Mesodermal cell (in vitro differentiated cells): Measurements from ENCODE around the gene CSAD.

ENCODE experiments used
- H3K27ac ChIP-seq: 2 replicates; pipeline ENCODE4 v1.7.0; 2013; ENCODE audit warnings: mild to moderate bottlenecking, low read depth, low read length, moderate library complexity; ENCODE audit not compliant: severe bottlenecking
- H3K36me3 ChIP-seq: 2 replicates; pipeline ENCODE4 v1.7.1; 2013; ENCODE audit warnings: mild to moderate bottlenecking, low read length, moderate library complexity; ENCODE audit not compliant: control insufficient read depth, insufficient read depth
- H3K4me1 ChIP-seq: one replicate; pipeline ENCODE4 v1.7.1; 2013; ENCODE audit warnings: mild to moderate bottlenecking, low read length; ENCODE audit not compliant: insufficient read depth, control insufficient read depth, poor library complexity, severe bottlenecking
- H3K4me3 ChIP-seq: 2 replicates; pipeline ENCODE4 v1.7.0; 2013; ENCODE audit warnings: low read length, control low read depth, mild to moderate bottlenecking; ENCODE audit not compliant: insufficient read depth, poor library complexity, severe bottlenecking; ENCODE audit errors: extremely low read depth
- H3K9me3 ChIP-seq: 2 replicates; pipeline ENCODE4 v1.7.1; 2013; ENCODE audit warnings: mild to moderate bottlenecking, low read length, moderate library complexity; ENCODE audit not compliant: control insufficient read depth
- WGBS, 2 experiments: methylation state at CpG; one replicate each; pipeline ENCODE4 v1.1.5; 2013; ENCODE audit warnings: missing lambda C conversion rate in 2 of 2; ENCODE audit not compliant: insufficient coverage in 2 of 2; 5-methylcytosine and 5-hydroxymethylcytosine counted together

CSAD gene

DNA sequence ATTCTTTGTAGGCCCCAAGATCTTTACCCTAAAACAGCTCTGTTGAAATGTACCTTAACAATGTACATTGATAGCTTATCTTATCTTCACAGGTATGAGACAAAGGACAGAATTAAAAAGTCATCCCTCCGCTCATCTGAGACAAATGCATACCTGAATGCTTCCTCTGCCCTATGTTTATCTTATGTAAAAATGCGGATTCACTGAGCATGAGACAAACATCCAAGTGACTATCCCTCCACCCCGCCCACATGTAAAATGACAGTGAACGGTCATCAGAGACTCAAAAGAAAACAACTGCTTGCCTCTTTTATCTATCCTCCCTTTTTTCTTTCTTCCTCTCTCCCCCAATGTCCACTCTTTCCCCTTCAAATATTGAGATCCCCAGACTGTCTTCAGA, 37.4 kb downstream of the CSAD start:
- no peaks in the 10 kb centered on the region for H3K4me1 ChIP-seq
- no peak overlapping the region for H3K27ac ChIP-seq
- H3K36me3 ChIP-seq: no peaks in the 10 kb centered on the region
- H3K4me3 ChIP-seq: no peak overlapping the region
- WGBS, 2 experiments: 79 to 90% methylated on average over 2 to 4 of the region's 4 CpGs
- H3K9me3 ChIP-seq: peaks cover 17% of the 10 kb centered on the region

DNA sequence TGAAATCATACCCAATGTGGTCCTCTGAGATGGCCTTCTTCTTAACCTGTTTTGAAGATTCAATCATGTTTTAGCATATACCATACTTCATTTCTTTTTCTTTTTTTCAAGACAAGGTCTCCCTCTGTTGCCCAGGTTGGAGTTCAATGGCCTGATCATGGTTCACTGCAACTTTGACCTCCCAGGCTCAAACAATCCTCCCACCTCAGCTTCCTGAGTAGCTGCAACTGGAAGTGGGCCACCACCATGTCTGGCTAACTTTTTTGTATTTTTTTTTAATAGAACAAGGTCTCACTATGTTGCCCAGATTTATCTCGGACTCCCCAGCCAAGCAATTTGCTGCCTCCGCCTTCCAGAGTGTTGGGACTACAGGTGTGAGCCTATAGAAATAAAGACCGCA, 47.0 kb downstream of the CSAD start:
- no peak overlapping the region for H3K27ac ChIP-seq
- peaks cover under 1% of the 10 kb centered on the region for H3K9me3 ChIP-seq
- H3K36me3 ChIP-seq: no peaks in the 10 kb centered on the region
- WGBS, 2 experiments: 85 to 90% methylated on average over 2 of the region's 3 CpGs
- no peak overlapping the region for H3K4me3 ChIP-seq
- no peaks in the 10 kb centered on the region for H3K4me1 ChIP-seq

DNA sequence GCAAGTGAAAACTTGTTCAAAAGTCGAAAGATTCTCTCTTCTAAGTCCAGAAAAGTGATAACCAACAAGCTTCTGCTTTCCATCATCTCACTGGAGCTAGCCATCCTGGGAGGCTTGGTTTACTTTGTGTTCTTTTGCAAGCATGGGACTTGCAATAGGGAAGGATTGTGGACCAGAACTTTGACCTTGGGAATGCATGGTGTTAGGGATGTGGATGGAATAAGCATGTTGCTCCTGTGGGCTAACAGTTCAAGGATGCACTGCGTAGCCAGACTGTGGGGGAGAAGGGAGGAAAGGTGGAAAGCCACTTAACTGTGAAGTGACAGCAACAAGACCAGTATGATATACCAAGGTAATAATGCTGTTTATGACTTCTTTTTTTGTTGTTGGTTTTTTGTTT, 48.9 kb downstream of the CSAD start:
- H3K9me3 ChIP-seq: no peaks in the 10 kb centered on the region
- H3K4me3 ChIP-seq: no peak overlapping the region
- no peak overlapping the region for H3K27ac ChIP-seq
- no peaks in the 10 kb centered on the region for H3K4me1 ChIP-seq
- no peaks in the 10 kb centered on the region for H3K36me3 ChIP-seq
- 93 to 100% methylated on average over 2 of the region's 2 CpGs for WGBS, 2 experiments

DNA sequence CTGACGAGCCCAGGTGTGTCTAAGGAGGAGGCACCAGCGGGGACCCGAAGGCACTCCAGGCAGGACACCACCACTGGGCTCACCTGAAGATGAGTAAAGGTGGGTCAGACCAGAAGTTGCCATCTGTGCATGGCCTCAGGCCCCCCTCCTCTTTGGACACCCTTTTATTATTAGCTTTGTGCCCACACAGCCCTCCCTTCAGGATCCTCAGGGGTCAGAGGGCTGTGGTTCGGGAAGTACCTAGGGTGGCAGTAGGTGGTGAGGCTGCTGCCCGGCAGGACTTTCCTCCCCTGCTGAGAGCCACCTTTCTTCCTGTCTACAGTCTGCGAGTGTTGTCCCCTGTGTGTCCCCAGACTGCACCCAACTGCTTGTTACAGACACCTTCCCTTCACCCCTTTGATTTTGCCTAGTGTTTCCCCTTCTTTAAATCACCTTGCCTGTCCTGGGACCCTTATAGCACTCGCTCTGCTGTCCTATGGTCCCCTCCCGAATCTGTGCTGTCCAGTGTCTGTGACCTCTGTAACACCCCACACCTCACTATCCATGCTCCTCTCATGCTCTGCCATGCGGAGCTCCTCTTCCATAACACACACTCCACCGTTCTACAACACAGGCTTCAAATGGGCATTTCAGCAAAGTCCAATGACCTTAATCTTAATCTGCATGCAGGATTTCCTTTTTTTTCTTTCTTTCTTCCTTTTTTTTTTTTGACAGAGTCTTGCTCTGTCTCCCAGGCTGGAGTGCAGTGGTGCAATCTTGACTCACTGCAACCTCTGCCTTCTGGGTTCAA, 51.8 kb downstream of the CSAD start:
- 92% methylated on average over 10 of the region's 10 CpGs for WGBS, 2 experiments
- H3K9me3 ChIP-seq: no peaks in the 10 kb centered on the region
- no peak overlapping the region for H3K4me3 ChIP-seq
- no peak overlapping the region for H3K27ac ChIP-seq
- H3K4me1 ChIP-seq: no peaks in the 10 kb centered on the region
- no peaks in the 10 kb centered on the region for H3K36me3 ChIP-seq

DNA sequence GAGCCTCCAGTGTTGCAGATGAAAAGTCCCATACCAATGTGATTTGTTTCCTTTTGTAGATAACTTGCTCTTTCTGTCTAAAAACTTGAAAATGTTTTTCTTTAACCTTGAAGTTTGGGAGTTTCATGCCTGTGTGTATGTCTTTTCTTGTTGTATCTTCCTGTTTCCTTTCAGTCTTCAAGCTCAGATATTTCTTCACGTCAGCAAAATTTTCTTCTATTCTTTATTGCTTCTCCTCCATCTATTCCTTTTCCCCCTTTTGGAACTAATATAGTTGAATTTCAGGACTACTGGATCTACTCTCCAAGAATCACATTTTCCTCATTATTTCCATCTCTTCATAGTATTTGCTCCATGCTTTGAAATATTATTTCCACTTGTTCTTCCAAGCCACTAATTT, 53.6 kb downstream of the CSAD start:
- no CpG with 5 or more reads among the region's 1 CpG for WGBS, 2 experiments
- Histone ChIP-seq H3K4me3 (no peak overlapping the region), H3K9me3 (no peaks in the 10 kb centered on the region), H3K4me1 (no peaks in the 10 kb centered on the region), H3K36me3 (no peaks in the 10 kb centered on the region), H3K27ac (no peak overlapping the region)

DNA sequence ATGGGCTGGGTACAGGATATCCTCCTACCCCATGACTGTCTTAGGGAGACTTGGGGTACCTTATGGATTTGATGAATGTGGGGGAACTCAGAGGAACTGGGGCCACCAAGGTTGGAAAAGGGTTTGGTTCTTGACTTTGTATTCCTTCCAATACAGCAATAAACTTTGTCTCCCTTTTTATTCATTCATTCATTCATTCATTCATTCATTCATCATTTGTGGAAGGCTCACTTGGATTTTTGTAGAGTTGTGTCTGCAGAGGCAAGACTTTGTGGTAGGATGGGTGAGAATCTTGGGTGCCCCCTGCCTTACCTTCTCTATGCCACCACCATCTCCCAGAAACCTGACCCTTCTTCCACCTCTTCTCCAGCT, 56.4 kb downstream of the CSAD start:
- no peak overlapping the region for H3K4me3 ChIP-seq

DNA sequence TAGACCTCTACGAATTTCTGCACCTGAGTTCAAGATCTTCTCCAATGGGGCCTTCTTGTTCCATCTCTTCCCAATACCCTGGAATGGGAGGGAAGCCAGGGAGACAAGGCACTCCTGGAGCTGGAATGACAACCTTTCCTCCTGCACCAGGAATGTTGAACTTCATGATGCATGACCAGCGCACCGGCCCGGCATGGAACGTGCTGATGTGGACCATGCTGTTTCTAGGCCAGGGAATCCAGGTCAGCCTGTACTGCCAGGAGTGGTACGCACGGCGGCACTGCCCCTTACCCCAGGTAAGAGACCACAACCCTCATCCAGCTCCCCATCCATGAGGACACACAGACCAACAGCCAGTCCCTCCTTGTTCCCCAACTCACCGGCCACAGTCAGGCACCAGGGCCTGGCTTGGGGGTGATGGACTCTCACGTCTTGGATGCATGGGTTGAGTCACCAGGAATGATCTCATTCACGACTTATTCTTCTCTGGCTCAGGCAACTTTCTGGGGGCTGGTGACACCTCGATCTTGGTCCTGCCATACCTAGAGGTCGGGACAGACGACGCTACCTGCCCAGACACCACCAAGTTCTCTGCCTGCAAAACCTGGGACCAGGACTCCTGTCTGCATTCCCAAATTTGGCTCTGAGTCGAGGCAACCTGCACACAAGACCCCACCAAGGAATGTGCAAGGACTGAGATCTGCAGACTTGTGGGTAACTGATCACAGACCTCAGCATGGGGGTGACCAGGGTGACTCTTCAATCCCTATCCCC, 57.0 kb downstream of the CSAD start:
- Histone ChIP-seq H3K27ac (no peak overlapping the region), H3K4me3 (no peak overlapping the region), H3K9me3 (no peaks in the 10 kb centered on the region), H3K36me3 (no peaks in the 10 kb centered on the region), H3K4me1 (no peaks in the 10 kb centered on the region)
- 92 to 96% methylated on average over 12 to 15 of the region's 16 CpGs for WGBS, 2 experiments

More for the DNA sequence above, 56.4 kb downstream of the CSAD start:
- Histone ChIP-seq H3K4me1 (no peaks in the 10 kb centered on the region), H3K36me3 (no peaks in the 10 kb centered on the region), H3K9me3 (no peaks in the 10 kb centered on the region), H3K27ac (no peak overlapping the region)

DNA sequence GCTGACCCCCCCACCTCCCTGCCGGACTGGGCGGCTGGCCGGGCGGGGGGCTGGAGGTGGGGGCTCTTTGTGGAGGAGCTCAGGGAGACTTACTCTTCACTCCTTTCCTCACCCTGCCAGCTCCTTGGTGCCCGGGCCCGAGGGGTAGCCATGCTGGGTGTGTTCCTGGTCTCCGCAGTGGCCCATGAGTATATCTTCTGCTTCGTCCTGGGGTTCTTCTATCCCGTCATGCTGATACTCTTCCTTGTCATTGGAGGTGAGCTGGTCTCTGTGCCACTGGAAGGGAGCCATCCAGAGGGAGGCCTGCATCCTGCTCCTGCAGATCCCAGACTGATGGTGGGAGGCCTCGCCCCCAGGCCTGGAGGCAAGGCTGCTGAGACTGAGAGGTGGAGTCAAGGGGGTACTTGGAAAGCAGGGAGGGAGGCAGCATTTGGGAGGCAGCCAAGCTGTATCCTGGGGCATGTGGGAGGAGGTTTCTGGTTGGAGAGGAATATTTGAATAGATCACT, 57.7 kb downstream of the CSAD start:
- H3K4me3 ChIP-seq: no peak overlapping the region
- WGBS, 2 experiments: 92 to 93% methylated on average over 4 to 5 of the region's 10 CpGs
- H3K36me3 ChIP-seq: no peaks in the 10 kb centered on the region

DNA sequence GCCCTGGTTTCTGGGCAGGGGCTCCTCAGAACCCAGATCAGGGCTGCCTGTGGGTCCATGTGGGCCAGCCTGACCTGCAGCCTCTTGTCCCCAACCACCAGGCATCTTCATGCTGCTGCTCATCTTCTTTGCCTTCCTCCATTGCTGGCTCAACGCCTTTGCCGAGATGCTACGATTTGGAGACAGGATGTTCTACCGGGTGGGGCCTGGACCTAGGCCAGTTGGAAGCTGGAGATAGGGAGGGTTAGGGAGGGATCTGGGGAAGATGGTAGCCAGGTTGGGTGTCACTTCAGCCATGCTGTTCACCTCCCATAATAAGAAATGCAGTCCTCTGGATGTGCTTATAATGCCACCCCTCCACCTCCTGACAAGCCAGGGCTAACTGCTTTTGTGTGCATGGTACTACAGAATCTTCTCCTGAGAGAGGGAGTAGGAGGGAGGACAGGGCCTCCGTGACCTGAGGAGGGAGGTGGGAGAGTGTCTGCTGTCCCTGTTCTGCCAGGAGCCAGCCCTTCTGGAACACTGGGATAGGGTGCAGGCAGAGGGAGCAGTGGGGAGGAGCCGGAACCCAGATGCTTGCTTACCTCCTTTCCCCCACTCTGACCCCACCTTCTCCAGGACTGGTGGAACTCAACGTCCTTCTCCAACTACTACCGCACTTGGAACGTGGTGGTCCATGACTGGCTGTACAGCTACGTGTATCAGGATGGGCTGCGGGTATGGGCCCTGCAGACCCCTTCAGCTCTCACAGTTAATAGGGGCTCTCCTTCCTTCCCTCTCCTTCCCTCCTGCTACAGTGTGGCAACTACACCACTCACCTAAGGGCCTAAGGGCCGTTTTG, 59.8 kb downstream of the CSAD start:
- no peaks in the 10 kb centered on the region for H3K36me3 ChIP-seq
- 90 to 94% methylated on average over 6 to 9 of the region's 12 CpGs for WGBS, 2 experiments
- H3K4me1 ChIP-seq: no peaks in the 10 kb centered on the region
- no peak overlapping the region for H3K27ac ChIP-seq
- H3K4me3 ChIP-seq: no peak overlapping the region
- H3K9me3 ChIP-seq: no peaks in the 10 kb centered on the region

More for the DNA sequence above, 57.7 kb downstream of the CSAD start:
- H3K27ac ChIP-seq: no peak overlapping the region
- H3K4me1 ChIP-seq: no peaks in the 10 kb centered on the region
- H3K9me3 ChIP-seq: no peaks in the 10 kb centered on the region

DNA sequence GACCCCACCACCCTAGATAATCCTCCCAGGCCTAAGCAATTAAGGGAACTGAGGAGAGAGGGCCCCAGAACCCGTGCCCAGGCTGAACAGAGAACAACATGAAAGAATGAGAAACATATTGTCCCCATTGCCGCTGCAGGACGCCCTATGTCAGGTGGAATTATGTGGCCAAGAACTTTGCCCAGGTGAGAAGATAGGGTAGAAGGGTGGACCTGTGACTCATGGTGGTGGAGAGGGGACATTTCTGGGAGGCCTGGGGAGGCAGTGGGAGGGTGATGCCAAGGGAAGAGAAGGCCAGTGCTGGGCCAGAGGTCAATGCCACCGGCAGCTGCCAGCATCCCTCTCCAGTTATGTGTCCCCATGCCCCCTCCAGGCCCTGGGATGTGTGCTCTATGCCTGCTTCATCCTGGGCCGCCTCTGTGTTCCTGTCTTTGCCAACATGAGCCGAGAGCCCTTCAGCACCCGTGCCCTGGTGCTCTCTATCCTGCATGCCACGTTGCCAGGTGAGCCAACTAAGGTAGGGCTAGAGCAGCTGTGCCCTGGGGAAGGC, 61.9 kb downstream of the CSAD start:
- H3K4me1 ChIP-seq: no peaks in the 10 kb centered on the region
- no peak overlapping the region for H3K27ac ChIP-seq
- H3K4me3 ChIP-seq: no peak overlapping the region
- WGBS, 2 experiments: 91 to 93% methylated on average over 7 to 8 of the region's 8 CpGs
- H3K36me3 ChIP-seq: no peaks in the 10 kb centered on the region
- no peaks in the 10 kb centered on the region for H3K9me3 ChIP-seq
